Occipital lobe (tissue), 2 donors: Measurements from ENCODE around the gene PSMB9. TPM values are rescaled to one million over a fixed set of nuclear protein-coding genes. Genes with fewer than 3 reads are reported as not detected.
"Not testable (repeated sequence)": the region's sequence is repeated elsewhere in the genome, so short reads cannot be mapped to it uniquely, and the experiment has no call there.

Experiments used
- DNase-seq: peaks from one replicate; lab custom pipeline; 2025; lab: John Stamatoyannopoulos, UW
- total RNA-seq: library from RNA; depleted of rRNA; stranded (reverse); fragments of >200 nt; gene quantifications from one replicate; pipeline ENCODE4 v1.2.3, GENCODE V29; 2014

Gene PSMB9
- total RNA-seq, 1 donor from 2014 or later: 5.8 TPM

GRCh38 chr6:32860674-32861073 lies 6.7 kb downstream of the PSMB9 start:
- DNase-seq: no peak

GRCh38 chr6:32862725-32863124 lies 8.7 kb downstream of the PSMB9 start:
- no peak for DNase-seq

GRCh38 chr6:32865724-32866443 lies 11.9 kb downstream of the PSMB9 start:
- no peak for DNase-seq

- DNase-seq: no peak
Observed at GRCh38 chr6:32867022-32867477, 13.1 kb downstream of the PSMB9 start.

- no peak for DNase-seq
Observed at GRCh38 chr6:32867554-32868256, 13.7 kb downstream of the PSMB9 start.

- DNase-seq: peak; percentile 48
Observed at GRCh38 chr6:32868257-32868788, 14.3 kb downstream of the PSMB9 start.

- DNase-seq: not testable (repeated sequence)
Observed at GRCh38 chr6:32873947-32874346, 20.0 kb downstream of the PSMB9 start.

- no peak for DNase-seq
Observed at GRCh38 chr6:32876603-32877002, 22.6 kb downstream of the PSMB9 start.

- no peak for DNase-seq
Observed at GRCh38 chr6:32879691-32880090, 25.7 kb downstream of the PSMB9 start.

- DNase-seq: not testable (repeated sequence)
Observed at GRCh38 chr6:32880962-32881361, 27.0 kb downstream of the PSMB9 start.

- DNase-seq: no peak
Observed at GRCh38 chr6:32882879-32883250, 28.9 kb downstream of the PSMB9 start.

- DNase-seq: no peak
Observed at GRCh38 chr6:32883789-32884188, 29.8 kb downstream of the PSMB9 start.

GRCh38 chr6:32885698-32886286 lies 31.8 kb downstream of the PSMB9 start:
- no peak for DNase-seq

GRCh38 chr6:32886681-32887383 lies 32.8 kb downstream of the PSMB9 start:
- no peak for DNase-seq

GRCh38 chr6:32887616-32888015 lies 33.6 kb downstream of the PSMB9 start:
- no peak for DNase-seq

- no peak for DNase-seq
Observed at GRCh38 chr6:32888576-32888975, 34.6 kb downstream of the PSMB9 start.

GRCh38 chr6:32889533-32889932 lies 35.5 kb downstream of the PSMB9 start:
- DNase-seq: no peak

- no peak for DNase-seq
Observed at GRCh38 chr6:32890831-32891230, 36.8 kb downstream of the PSMB9 start.

- DNase-seq: peak; percentile 94
Observed at GRCh38 chr6:32894085-32895005, 40.4 kb downstream of the PSMB9 start.

- DNase-seq: no peak
Observed at GRCh38 chr6:32895006-32895345, 41.0 kb downstream of the PSMB9 start.

GRCh38 chr6:32903952-32904351 lies 50.0 kb downstream of the PSMB9 start:
- DNase-seq: no peak
